Measurements from ENCODE around the gene GDA. TPM values are rescaled to one million over a fixed set of nuclear protein-coding genes. Genes with fewer than 3 reads are reported as not detected.
A peak's percentile ranks its signal among the peaks of the same experiment; 100 is the strongest.

The GDA gene
- total RNA-seq, 1 donor from 2014 or later = 0.22 TPM

- Mint-ChIP-seq H3K4me3 (ENCODE audit: unreplicated experiment) (no peak overlapping the region), H3K9me3 (ENCODE audit: low read depth) (no peaks in the 10 kb centered on the region), H3K27ac (ENCODE audit: unreplicated experiment) (no peak overlapping the region), H3K27me3 (ENCODE audit: low read depth) (peaks cover 10% of the 10 kb centered on the region), H3K36me3 (ENCODE audit: low read depth) (no peaks in the 10 kb centered on the region), H3K4me1 (ENCODE audit: low read depth) (no peaks in the 10 kb centered on the region)
- no peak for DNase-seq (ENCODE audit: low spot score)
- TF ChIP-seq CTCF (IDR thresholded peaks at IDR 0.05) = peak; percentile 82
These were observed 54.1 kb downstream of the GDA start for GRCh38 chr9:72203205-72203803.

- Mint-ChIP-seq H3K4me3 (ENCODE audit: unreplicated experiment) (no peak overlapping the region), H3K27me3 (ENCODE audit: low read depth) (peaks cover 12% of the 10 kb centered on the region), H3K9me3 (ENCODE audit: low read depth) (no peaks in the 10 kb centered on the region), H3K4me1 (ENCODE audit: low read depth) (no peaks in the 10 kb centered on the region), H3K27ac (ENCODE audit: unreplicated experiment) (no peak overlapping the region), H3K36me3 (ENCODE audit: low read depth) (no peaks in the 10 kb centered on the region)
- no peak for TF ChIP-seq CTCF (IDR thresholded peaks at IDR 0.05)
- no peak for DNase-seq (ENCODE audit: low spot score)
These were observed 54.8 kb downstream of the GDA start for GRCh38 chr9:72204062-72204461.

GRCh38 chr9:72205513-72205912, 56.3 kb downstream of the GDA start:
- H3K4me3 Mint-ChIP-seq (ENCODE audit: unreplicated experiment) = no peak overlapping the region
- DNase-seq (ENCODE audit: low spot score) = no peak

GRCh38 chr9:72207278-72207677, 58.0 kb downstream of the GDA start:
- no peak for DNase-seq (ENCODE audit: low spot score)
- TF ChIP-seq CTCF (IDR thresholded peaks at IDR 0.05) = no peak
- Mint-ChIP-seq H3K27me3 (ENCODE audit: low read depth) (peaks cover 10% of the 10 kb centered on the region), H3K36me3 (ENCODE audit: low read depth) (no peaks in the 10 kb centered on the region), H3K27ac (ENCODE audit: unreplicated experiment) (no peak overlapping the region), H3K4me1 (ENCODE audit: low read depth) (no peaks in the 10 kb centered on the region), H3K9me3 (ENCODE audit: low read depth) (no peaks in the 10 kb centered on the region), H3K4me3 (ENCODE audit: unreplicated experiment) (no peak overlapping the region)

More at GRCh38 chr9:72205513-72205912, 56.3 kb downstream of the GDA start:
- no peaks in the 10 kb centered on the region for H3K9me3 Mint-ChIP-seq (ENCODE audit: low read depth)
- no peak for TF ChIP-seq CTCF (IDR thresholded peaks at IDR 0.05)
- no peak overlapping the region for H3K27ac Mint-ChIP-seq (ENCODE audit: unreplicated experiment)
- peaks cover 8% of the 10 kb centered on the region for H3K27me3 Mint-ChIP-seq (ENCODE audit: low read depth)
- H3K36me3 Mint-ChIP-seq (ENCODE audit: low read depth) = no peaks in the 10 kb centered on the region
- no peaks in the 10 kb centered on the region for H3K4me1 Mint-ChIP-seq (ENCODE audit: low read depth)

GRCh38 chr9:72210522-72210921, 61.3 kb downstream of the GDA start:
- H3K9me3 Mint-ChIP-seq (ENCODE audit: low read depth) = peaks cover 3% of the 10 kb centered on the region
- no peak for TF ChIP-seq CTCF (IDR thresholded peaks at IDR 0.05)
- no peak overlapping the region for H3K27ac Mint-ChIP-seq (ENCODE audit: unreplicated experiment)
- DNase-seq (ENCODE audit: low spot score) = no peak
- peaks cover 12% of the 10 kb centered on the region for H3K27me3 Mint-ChIP-seq (ENCODE audit: low read depth)
- H3K36me3 Mint-ChIP-seq (ENCODE audit: low read depth) = no peaks in the 10 kb centered on the region
- no peak overlapping the region for H3K4me3 Mint-ChIP-seq (ENCODE audit: unreplicated experiment)
- no peaks in the 10 kb centered on the region for H3K4me1 Mint-ChIP-seq (ENCODE audit: low read depth)
